Common myeloid progenitor, CD34-positive (primary cell): ENCODE data around the gene SUSD1.

Experiments
- CTCF ChIA-PET: fragments of 350-600 bp; sonication (Branson Sonifier 250); formaldehyde crosslinking; loops from one replicate; lab custom pipeline; 2021; ENCODE audit warnings: antibody characterized with exemption; lab: Charles Lee
- POLR2A ChIA-PET: fragments of 350-600 bp; sonication (Branson Sonifier 250); formaldehyde crosslinking; loops from one replicate; lab custom pipeline; 2021; ENCODE audit warnings: antibody characterized with exemption; lab: Charles Lee
- DNase-seq, 3 donors: peaks; one replicate each; pipeline versions ENCODE4 v3.0.0 to v3.0.0-alpha.2; 2013
- H3K27ac ChIP-seq, 2 experiments: 1 replicate in 1 of 2; 2 replicates in 1 of 2; pipeline ENCODE4 v1.7.0; 2013; ENCODE audit warnings: inconsistent platforms in 2 of 2, low read length in 2 of 2, mild to moderate bottlenecking in 2 of 2, low read depth in 1 of 2, moderate library complexity in 1 of 2; ENCODE audit not compliant: severe bottlenecking in 2 of 2, insufficient read depth in 1 of 2, poor library complexity in 1 of 2
- H3K27me3 ChIP-seq, 5 experiments: replicated peaks in 2 of 5; 1 replicate in 3 of 5; 2 replicates in 2 of 5; pipeline versions ENCODE4 v1.6.1 to v1.7.0; 2013; ENCODE audit warnings: low read length in 4 of 5, mild to moderate bottlenecking in 2 of 5, moderate library complexity in 2 of 5, inconsistent platforms in 1 of 5; ENCODE audit not compliant: insufficient read depth in 5 of 5, control insufficient read depth in 4 of 5
- H3K36me3 ChIP-seq, 4 experiments: 1 replicate in 2 of 4; 2 replicates in 2 of 4; pipeline versions ENCODE4 v1.6.1 to v1.7.0; 2013; ENCODE audit warnings: low read length in 3 of 4, control low read depth in 1 of 4, mild to moderate bottlenecking in 1 of 4; ENCODE audit not compliant: control insufficient read depth in 4 of 4, insufficient read depth in 4 of 4
- H3K4me1 ChIP-seq, 4 experiments: 1 replicate in 3 of 4; 2 replicates in 1 of 4; pipeline versions ENCODE4 v1.6.1 to v1.7.1; 2013; ENCODE audit warnings: low read length in 3 of 4, mild to moderate bottlenecking in 3 of 4, control low read depth in 1 of 4, inconsistent platforms in 1 of 4, moderate library complexity in 1 of 4; ENCODE audit not compliant: control insufficient read depth in 4 of 4, insufficient read depth in 4 of 4; ENCODE audit errors: control extremely low read depth in 1 of 4
- H3K4me3 ChIP-seq, 7 experiments: 1 replicate in 4 of 7; 2 replicates in 3 of 7; pipeline versions ENCODE4 v1.5.1 to v1.7.0; 2013; ENCODE audit warnings: mild to moderate bottlenecking in 7 of 7, low read length in 6 of 7, moderate library complexity in 6 of 7, inconsistent platforms in 2 of 7, low read depth in 2 of 7, control low read depth in 1 of 7; ENCODE audit not compliant: insufficient read depth in 4 of 7, control insufficient read depth in 1 of 7; ENCODE audit errors: extremely low read depth in 1 of 7
- H3K9me3 ChIP-seq, 5 experiments: 1 replicate in 4 of 5; 2 replicates in 1 of 5; pipeline versions ENCODE4 v1.6.1 to v1.7.1; 2013; ENCODE audit warnings: low read length in 4 of 5, mild to moderate bottlenecking in 2 of 5, inconsistent platforms in 1 of 5, low read depth in 1 of 5, moderate library complexity in 1 of 5; ENCODE audit not compliant: control insufficient read depth in 4 of 5, insufficient read depth in 2 of 5; ENCODE audit errors: control extremely low read depth in 1 of 5
- WGBS: methylation state at CpG from one replicate; pipeline ENCODE4 v1.1.5; 2013; ENCODE audit not compliant: insufficient coverage; 5-methylcytosine and 5-hydroxymethylcytosine counted together

The SUSD1 gene

DNA sequence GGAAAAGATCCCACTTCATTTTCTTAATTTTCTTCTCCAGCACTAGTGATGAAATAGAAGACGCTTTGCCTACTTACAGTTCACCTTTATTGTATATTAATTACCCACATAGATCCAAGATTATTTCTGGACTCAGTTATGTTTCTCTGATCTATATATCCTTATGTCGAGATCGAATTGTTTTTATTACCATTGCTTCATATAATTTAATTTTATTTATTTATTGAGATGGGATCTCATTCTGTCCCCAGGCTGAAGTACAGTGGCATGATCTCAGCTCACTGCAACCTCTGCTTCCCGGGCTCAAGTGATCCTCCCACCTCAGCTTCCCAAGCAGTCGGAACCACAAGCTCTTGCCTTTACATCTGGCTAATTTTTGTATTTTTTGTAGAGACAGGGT, 157.2 kb downstream of the SUSD1 start:
- Histone ChIP-seq H3K9me3 (no peaks in the 10 kb centered on the region), H3K36me3 (no peaks in the 10 kb centered on the region), H3K4me1 (peaks cover 0 to 6% (median 0%) of the 10 kb centered on the region in 4 experiments), H3K27ac (no peak overlapping the region), H3K27me3 (peaks cover 0 to 82% (median 33%) of the 10 kb centered on the region in 5 experiments), H3K4me3 (no peak overlapping the region)
- DNase-seq: no peak
- 100% methylated on average over 1 of the region's 5 CpGs for WGBS
- CTCF ChIA-PET: no interaction called here
- POLR2A ChIA-PET: no interaction called here

DNA sequence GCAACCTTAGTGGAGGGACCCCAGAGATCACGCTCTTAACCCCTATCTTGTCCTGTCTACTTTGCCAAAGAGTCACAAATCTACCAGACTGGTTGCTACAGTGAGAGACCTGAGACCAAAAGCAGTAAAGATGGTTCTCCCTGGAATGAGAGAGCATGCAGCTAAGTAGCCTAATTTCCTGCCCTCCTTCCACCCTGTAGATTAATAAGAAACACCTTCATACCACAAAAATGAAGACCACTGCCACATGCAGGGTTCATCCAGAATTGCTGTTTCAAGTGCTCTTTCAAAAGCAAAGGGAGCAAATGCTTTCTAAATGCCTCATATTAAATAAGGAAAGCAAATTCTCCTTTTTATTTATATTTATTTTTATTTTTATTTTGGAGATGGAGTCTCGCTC, 159.4 kb downstream of the SUSD1 start:
- Histone ChIP-seq H3K27ac (no peak overlapping the region), H3K4me3 (no peak overlapping the region), H3K4me1 (peaks cover 2 to 21% (median 9%) of the 10 kb centered on the region in 4 experiments), H3K9me3 (no peaks in the 10 kb centered on the region), H3K36me3 (no peaks in the 10 kb centered on the region), H3K27me3 (peaks cover 0 to 89% (median 26%) of the 10 kb centered on the region in 5 experiments)
- ChIA-PET CTCF (no interaction called here), POLR2A (no interaction called here)
- DNase-seq: no peak
- WGBS: 93% methylated on average over 2 of the region's 2 CpGs

DNA sequence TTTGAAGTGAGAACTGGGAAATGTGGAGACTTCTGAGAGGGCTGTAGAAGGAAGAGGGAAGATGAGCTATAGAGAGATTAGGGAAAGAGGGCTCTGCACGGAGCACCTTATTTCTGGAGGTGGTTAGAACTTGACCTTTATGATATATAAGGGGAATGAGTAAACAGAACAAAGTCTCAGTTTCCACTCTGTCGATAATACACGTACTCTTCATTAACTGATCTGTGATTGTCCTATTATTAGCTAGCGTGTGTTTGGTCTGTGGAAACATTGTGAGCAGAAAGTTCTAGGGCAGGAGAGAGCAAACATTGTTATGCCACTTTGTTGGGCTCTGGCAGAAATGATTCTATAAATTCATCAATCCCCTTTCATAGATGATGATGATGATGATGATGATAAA, 159.9 kb downstream of the SUSD1 start:
- no peaks in the 10 kb centered on the region for H3K9me3 ChIP-seq
- 100% methylated on average over 3 of the region's 4 CpGs for WGBS
- H3K27ac ChIP-seq: no peak overlapping the region
- peaks cover 0 to 90% (median 26%) of the 10 kb centered on the region in 5 experiments for H3K27me3 ChIP-seq
- CTCF ChIA-PET: no interaction called here
- DNase-seq: no peak
- no peaks in the 10 kb centered on the region for H3K36me3 ChIP-seq
- no peak overlapping the region for H3K4me3 ChIP-seq
- peaks cover 2 to 21% (median 9%) of the 10 kb centered on the region in 4 experiments for H3K4me1 ChIP-seq
- POLR2A ChIA-PET: no interaction called here

DNA sequence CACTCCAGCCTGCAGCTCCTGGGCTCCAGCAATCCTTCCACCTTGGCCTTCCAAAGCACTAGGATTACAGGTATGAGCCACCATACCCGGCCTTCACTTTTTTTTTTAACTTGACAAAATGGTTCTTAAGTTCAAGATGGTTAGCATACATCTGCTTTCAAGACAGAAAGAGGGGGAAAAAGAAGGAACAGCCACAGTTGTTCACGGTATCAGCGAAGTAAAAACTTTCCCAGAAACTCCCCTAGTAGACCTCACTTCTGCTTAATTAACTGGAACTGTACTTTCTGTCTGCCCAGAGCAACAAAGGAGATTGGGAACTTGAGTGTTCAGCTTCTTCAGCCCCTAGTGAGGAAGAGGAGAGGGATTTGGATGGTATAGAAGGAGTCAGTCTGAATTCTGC, 161.8 kb downstream of the SUSD1 start:
- DNase-seq: peak in 1 of 3 donors; percentile 21
- Histone ChIP-seq H3K27me3 (peaks cover 0 to 91% (median 21%) of the 10 kb centered on the region in 5 experiments), H3K36me3 (no peaks in the 10 kb centered on the region), H3K4me1 (peaks cover 2 to 21% (median 9%) of the 10 kb centered on the region in 4 experiments), H3K27ac (no peak overlapping the region), H3K9me3 (no peaks in the 10 kb centered on the region), H3K4me3 (no peak overlapping the region)
- CTCF ChIA-PET: interaction anchor here (1.0 to 1.7 kb wide), 3 partner anchors 13 to 21 kb away, joined by 3 to 4 read pairs (median 3); no protein-coding TSS in a partner anchor
- 83% methylated on average over 1 of the region's 3 CpGs for WGBS
- POLR2A ChIA-PET: interaction anchor here (0.6 kb wide), 2 partner anchors 20 to 31 kb away, joined by 4 to 5 read pairs; no protein-coding TSS in a partner anchor

DNA sequence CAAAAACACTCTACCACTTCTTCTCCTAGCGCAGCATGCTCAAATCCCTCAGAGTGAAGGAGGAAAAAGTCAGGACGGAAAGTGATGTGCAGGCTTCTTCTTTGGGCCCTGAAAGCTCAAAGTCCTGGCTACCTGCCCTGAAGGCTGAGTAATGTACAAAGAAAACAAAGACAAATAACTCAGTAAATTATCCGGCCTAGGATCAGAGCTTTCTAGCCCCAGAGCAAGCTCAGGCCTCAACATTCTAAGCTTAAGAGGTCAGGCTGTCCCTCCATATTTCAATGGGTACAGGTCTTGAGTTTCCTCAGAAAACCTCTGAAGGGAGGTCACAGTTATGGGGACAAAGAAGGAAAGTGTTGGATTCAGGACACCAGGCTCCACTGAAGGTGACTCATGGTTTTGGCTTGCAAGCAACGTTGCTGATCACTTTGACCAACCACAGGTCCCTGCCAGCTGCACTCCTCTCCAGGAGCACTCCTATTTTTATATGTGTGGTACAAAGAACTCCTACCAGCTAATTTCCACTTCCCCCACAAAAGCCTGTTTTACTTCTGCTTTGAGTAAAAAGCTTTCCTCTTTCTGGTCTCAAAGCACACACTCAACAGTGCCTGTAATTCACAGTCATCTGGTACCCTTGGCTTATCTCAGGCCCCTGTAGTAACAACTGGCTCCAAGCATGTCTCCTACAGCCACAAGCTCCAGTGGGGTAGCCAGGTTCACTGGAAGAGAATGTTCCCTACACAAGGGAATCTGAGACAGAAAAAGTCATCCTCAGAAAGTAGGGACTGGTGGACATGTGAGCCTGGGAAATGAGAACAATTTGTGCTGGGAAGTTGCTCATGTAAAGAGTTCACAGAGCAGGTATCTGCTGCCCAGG, 162.8 kb downstream of the SUSD1 start:
- WGBS: 70% methylated on average over 4 of the region's 4 CpGs
- H3K4me1 ChIP-seq: peaks cover 2 to 21% (median 9%) of the 10 kb centered on the region in 4 experiments
- no peak overlapping the region for H3K27ac ChIP-seq
- peaks cover 0 to 91% (median 23%) of the 10 kb centered on the region in 5 experiments for H3K27me3 ChIP-seq
- no peak overlapping the region for H3K4me3 ChIP-seq
- peak in 2 of 3 donors; percentile 60 to 61 for DNase-seq
- H3K9me3 ChIP-seq: no peaks in the 10 kb centered on the region
- H3K36me3 ChIP-seq: no peaks in the 10 kb centered on the region
- ChIA-PET CTCF (interaction anchor here (0.6 to 1.5 kb wide), 4 partner anchors 12 to 85 kb away, joined by 3 read pairs; no protein-coding TSS in a partner anchor), POLR2A (interaction anchor here (0.6 kb wide), 3 partner anchors 21 to 76 kb away, joined by 3 to 5 read pairs (median 4); no protein-coding TSS in a partner anchor)

DNA sequence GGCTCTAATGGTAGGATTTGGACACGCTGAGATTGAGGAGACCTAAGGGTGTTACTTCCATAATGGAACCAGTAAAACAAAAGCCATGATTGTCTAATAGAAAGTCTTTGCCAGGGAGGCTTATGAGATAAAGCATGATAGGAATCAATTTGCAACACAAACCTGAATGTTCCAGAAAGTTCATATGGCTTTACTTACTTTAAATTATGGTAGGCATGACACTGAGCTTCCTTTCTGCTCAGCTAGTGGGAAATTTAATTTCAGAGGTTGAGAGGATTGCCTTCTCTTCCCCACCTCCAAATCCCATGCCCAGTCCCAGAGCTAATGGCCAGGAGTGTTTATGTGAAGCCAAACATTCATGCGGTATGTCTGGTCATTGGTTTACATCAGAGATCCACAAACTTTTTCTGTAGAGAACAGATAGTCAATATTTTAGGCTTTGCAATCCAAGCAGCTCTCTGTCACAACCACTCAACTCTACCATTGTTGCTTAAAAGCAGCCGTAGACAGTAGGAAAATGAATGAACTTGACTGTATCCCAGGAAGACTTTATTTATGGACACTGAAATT, 164.0 kb downstream of the SUSD1 start:
- ChIA-PET POLR2A (no interaction called here), CTCF (interaction anchor here (1.5 kb wide), 1 partner anchor 64 kb away, joined by 3 read pairs; no protein-coding TSS in a partner anchor)
- no peak overlapping the region for H3K27ac ChIP-seq

More for the DNA sequence above, 164.0 kb downstream of the SUSD1 start:
- Histone ChIP-seq H3K4me3 (no peak overlapping the region), H3K36me3 (no peaks in the 10 kb centered on the region), H3K27me3 (peaks cover 0 to 93% (median 22%) of the 10 kb centered on the region in 5 experiments), H3K9me3 (no peaks in the 10 kb centered on the region), H3K4me1 (peaks cover 2 to 21% (median 9%) of the 10 kb centered on the region in 4 experiments)
- no CpG with 5 or more reads among the region's 3 CpGs for WGBS
- DNase-seq: no peak
